HG02852 (cell line): Measurements from ENCODE around the gene GRIK3.
"Not testable (repeated sequence)": the region's sequence is repeated elsewhere in the genome, so short reads cannot be mapped to it uniquely, and the experiment has no call there.

Experiments
- ATAC-seq: cut with Tn5 transposase; IDR thresholded peaks from one replicate; pipeline ENCODE4 v1.9.1; 2021; ENCODE audit warnings: mild to moderate bottlenecking, moderate library complexity; ENCODE audit not compliant: unreplicated experiment

Gene GRIK3

GRCh38 chr1:36911561-36912364 lies 122.6 kb downstream of the GRIK3 start:
- ATAC-seq, result no peak

GRCh38 chr1:36910886-36911540 lies 123.3 kb downstream of the GRIK3 start:
- no peak for ATAC-seq

DNA sequence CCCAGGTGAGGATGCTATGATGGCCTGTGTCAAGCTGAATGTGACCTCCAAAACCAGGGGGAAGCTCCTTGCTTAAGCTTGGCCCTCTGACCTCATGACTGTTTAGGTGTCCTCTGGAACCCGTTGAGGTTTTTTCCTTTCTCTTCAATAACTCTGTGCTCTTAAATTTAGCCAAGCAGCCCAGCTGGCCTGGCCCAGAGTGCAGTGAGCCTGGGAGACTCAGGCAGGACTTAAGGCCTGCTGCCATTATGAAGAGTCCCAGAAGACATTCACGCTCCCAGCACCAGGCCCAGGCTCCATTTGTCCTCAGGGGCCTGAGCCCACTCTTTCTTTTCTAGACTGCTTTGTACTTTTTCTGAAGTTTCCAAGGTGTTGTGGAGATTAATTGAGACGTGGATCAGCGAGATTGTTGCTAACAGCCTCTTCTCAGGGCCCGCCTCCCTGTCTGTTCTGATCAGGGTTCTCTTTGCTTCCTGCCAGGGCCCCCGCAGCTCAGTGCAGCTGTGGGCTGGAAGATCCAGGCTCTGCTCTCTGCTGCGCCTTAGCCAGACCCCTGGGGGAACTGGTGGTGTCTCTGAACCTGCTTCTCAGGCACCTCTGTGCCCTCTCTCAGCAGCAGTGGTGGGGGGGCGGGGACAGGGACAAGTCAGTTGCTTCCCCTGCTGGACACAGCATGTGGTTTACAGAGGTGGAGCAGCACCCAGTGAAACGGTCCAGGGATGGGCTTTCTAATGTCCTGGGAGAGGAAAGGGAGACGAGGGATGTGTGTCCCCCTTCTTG lies 124.2 kb downstream of the GRIK3 start:
- ATAC-seq, result no peak

- ATAC-seq, result not testable (repeated sequence)
These were observed 125.0 kb downstream of the GRIK3 start for GRCh38 chr1:36909359-36909758.

- ATAC-seq, result no peak
These were observed 126.2 kb downstream of the GRIK3 start for GRCh38 chr1:36908096-36908495.

DNA sequence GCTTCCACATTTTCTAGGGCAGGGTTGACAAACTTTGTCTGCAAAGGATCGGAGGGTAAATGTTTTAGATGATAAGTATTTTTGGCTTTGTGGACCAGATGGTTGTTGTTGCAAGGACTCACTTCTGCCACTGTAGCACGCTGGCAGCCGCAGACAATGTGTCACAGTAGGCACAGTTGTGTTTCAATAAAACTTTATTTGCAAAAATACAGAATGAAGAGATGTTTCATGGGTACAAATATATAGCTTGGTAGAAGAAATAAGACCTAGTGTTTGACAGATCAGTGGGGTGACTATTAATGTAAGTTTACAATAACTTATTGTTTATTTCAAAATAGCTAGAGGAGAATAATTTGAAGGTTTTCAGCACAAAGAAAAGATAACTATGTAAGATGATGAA lies 127.8 kb downstream of the GRIK3 start:
- no peak for ATAC-seq

GRCh38 chr1:36905941-36906340 lies 128.4 kb downstream of the GRIK3 start:
- ATAC-seq, result no peak

- ATAC-seq, result no peak
These were observed 134.2 kb downstream of the GRIK3 start for GRCh38 chr1:36900128-36900527.

DNA sequence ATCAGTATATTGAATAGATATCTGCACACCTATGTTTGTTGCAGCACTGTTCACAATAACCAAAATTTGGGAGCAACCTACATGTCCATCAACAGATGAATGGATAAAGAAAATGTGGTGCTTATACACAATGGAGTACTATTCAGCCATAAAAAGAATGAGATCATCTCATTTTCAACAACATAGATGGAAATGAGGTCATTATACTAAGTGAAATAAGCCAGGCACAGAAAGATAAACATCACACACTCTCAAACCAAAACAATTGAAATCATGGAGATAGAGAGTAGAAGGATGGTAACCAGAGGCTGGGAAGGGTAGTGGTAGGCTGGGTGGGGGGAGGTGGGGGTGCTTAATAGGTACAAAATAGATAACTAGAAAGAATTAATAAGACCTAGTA lies 136.5 kb downstream of the GRIK3 start:
- ATAC-seq, result not testable (repeated sequence)

- ATAC-seq, result no peak
These were observed 139.5 kb downstream of the GRIK3 start for GRCh38 chr1:36894824-36895223.

GRCh38 chr1:36890776-36891175 lies 143.5 kb downstream of the GRIK3 start:
- ATAC-seq, result no peak

- no peak for ATAC-seq
These were observed 144.7 kb downstream of the GRIK3 start for GRCh38 chr1:36889478-36890226.

GRCh38 chr1:36888811-36889477 lies 145.4 kb downstream of the GRIK3 start:
- ATAC-seq, result no peak

DNA sequence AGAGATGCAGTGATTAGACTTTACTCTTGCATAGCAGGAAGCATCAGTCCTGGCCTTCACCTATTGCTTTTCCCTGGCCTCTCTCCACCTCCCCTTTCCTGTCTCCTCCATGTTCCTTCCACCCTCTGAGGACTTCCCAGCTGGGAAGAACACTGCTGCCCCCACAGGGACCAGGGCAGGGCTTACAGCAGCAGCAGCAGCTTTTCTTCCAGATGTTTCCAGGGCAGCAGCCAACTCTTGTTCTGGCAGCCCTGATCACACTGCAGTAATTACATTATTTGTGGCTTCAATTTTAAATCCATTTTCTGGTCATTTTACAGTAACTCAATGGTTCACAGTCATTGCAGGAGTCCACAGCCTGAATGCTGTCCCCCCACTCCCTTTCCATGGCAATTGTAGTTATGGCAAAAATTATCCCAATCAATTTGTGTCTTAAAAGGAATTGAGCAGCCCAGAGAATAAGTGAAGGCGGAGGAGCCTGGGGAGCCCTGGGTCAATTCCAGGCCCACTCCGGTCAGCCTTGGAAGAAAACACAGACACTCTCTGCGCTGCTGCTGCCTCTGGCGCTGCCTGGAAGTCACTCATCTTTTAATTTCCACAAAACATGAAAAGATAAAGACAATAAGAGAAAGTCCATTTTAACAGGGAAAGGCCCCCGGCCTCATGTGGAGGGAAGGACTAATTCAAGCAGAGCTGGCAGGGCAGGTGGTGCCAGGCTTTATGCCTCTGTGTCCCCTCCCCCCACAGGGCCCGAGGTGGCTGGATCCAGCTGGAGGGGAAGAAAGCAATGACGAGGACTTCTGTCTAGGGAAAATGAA lies 148.6 kb downstream of the GRIK3 start:
- no peak for ATAC-seq

GRCh38 chr1:36884801-36885200 lies 149.5 kb downstream of the GRIK3 start:
- ATAC-seq, result no peak

GRCh38 chr1:36884029-36884701 lies 150.2 kb downstream of the GRIK3 start:
- no peak for ATAC-seq

DNA sequence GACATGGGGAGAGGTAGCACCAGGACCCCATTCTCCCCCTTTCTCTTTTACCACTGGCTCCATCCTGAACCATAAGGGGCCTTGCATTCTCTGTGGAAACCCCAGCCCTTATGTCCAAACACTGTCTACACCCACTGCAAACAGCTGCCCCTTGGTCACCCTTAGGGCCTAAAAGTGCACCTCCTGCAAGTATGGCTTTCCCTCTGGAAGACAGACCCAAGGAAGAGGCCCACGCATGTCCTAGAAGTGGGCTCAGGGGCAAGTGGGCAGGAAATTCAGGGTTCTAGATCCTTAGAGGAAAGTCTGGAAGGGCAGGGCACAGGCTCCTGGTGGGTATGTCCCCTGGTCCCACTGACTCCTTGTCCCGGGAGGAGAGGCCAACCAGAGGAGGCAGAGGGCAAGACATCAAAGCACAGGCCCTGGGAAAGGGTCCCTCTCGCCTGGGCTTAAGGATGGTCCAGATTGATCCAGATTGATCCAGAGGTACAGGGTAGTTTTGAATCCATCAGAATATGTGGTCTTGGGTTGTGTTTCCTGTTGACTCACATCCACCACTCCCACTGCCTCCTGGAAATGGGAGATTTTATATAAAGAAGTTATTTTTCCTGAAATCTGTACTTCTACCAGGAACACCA lies 150.9 kb downstream of the GRIK3 start:
- no peak for ATAC-seq

- no peak for ATAC-seq
These were observed 151.6 kb downstream of the GRIK3 start for GRCh38 chr1:36882536-36883285.
